GM12878 (cell line): ENCODE results near the gene SERPINA9. TPM values are rescaled to one million over a fixed set of nuclear protein-coding genes. Genes with fewer than 3 reads are reported as not detected.

ENCODE experiments used
- BHLHE40 ChIP-seq, 2 experiments: fragments of 450-650 bp in 1 of 2; IDR thresholded peaks; 2 replicates each; pipeline ENCODE4 v1.6.1; 2011 to 2017; ENCODE audit warnings: low read depth in 2 of 2, borderline replicate concordance in 1 of 2, improper control_type of control experiment in 1 of 2, low read length in 1 of 2, mild to moderate bottlenecking in 1 of 2
- CBX3 ChIP-seq: fragments of 200-600 bp; sonication (generic); IDR thresholded peaks from 2 replicates; pipeline ENCODE4 v1.6.1; 2016; ENCODE audit warnings: low read depth, borderline replicate concordance
- E2F8 ChIP-seq: fragments of 450-650 bp; IDR thresholded peaks from 2 replicates; pipeline ENCODE4 v1.6.1; 2018; ENCODE audit warnings: mild to moderate bottlenecking, low read depth, moderate library complexity; ENCODE audit not compliant: partially characterized antibody
- IKZF1 ChIP-seq: fragments of 450-650 bp; conservative IDR thresholded peaks from 2 replicates; pipeline ENCODE4 v1.6.1; 2017; ENCODE audit warnings: antibody characterized with exemption, mild to moderate bottlenecking
- JUND ChIP-seq: IDR thresholded peaks from 2 replicates; pipeline ENCODE4 v1.6.1; 2012; ENCODE audit warnings: low read depth, mild to moderate bottlenecking, low read length, improper control_type of control experiment, moderate library complexity
- LARP7 ChIP-seq: fragments of 450-650 bp; IDR thresholded peaks from 2 replicates; pipeline ENCODE4 v1.6.1; 2017; ENCODE audit warnings: mild to moderate bottlenecking
- NFYB ChIP-seq: IDR thresholded peaks from 2 replicates; pipeline ENCODE4 v1.6.1; 2011; ENCODE audit warnings: low read depth, mild to moderate bottlenecking, low read length, improper control_type of control experiment, moderate library complexity; ENCODE audit not compliant: insufficient read depth
- NKRF ChIP-seq: fragments of 450-650 bp; conservative IDR thresholded peaks from 2 replicates; pipeline ENCODE4 v1.6.1; 2017; ENCODE audit warnings: mild to moderate bottlenecking, moderate library complexity
- RAD21 ChIP-seq: IDR thresholded peaks from 2 replicates; pipeline ENCODE4 v1.6.1; 2011; ENCODE audit warnings: mild to moderate bottlenecking, low read depth, low read length, moderate library complexity; ENCODE audit not compliant: insufficient read depth
- SIN3A ChIP-seq: IDR thresholded peaks from 2 replicates; pipeline ENCODE4 v1.6.1; 2012; ENCODE audit warnings: low read depth, low read length, improper control_type of control experiment
- TCF3 ChIP-seq: IDR thresholded peaks from 2 replicates; pipeline ENCODE4 v1.6.1; 2012; ENCODE audit warnings: low read depth, mild to moderate bottlenecking, low read length, borderline replicate concordance; ENCODE audit not compliant: insufficient read depth
- polyA plus RNA-seq, 11 experiments: library from polyadenylated mRNA; depleted of rRNA in 4 of 11; unstranded in 6 of 11; stranded (reverse) in 5 of 11; fragments of >200 nt; fragmentation: Nextera tagmentation in 4 of 11; fragmentation: Illumina TruSeq in 1 of 11; extraction: Ambion mirVana in 4 of 11; extraction: Trizol in 1 of 11; gene quantifications; 1 replicate in 1 of 11; 2 replicates in 10 of 11; pipeline versions ENCODE4 v1.2.1 to v1.2.3, GENCODE V29; 2011 to 2016; ENCODE audit warnings: inconsistent platforms in 2 of 11, missing spikeins in 2 of 11, low read depth in 1 of 11
- total RNA-seq, 4 experiments: library from RNA; depleted of rRNA in 3 of 4; stranded (reverse); fragments of >200 nt in 3 of 4; fragmentation: Illumina TruSeq in 1 of 4; extraction: Trizol in 1 of 4; gene quantifications; 2 replicates each; pipeline versions ENCODE4 v1.2.1 to v1.2.3, GENCODE V29; 2013 to 2021
- TF ChIP-seq, protein P1 (sequence below): IDR thresholded peaks from 2 replicates; pipeline ENCODE4 v1.6.1; 2011; ENCODE audit warnings: low read depth, mild to moderate bottlenecking, low read length, moderate library complexity, borderline replicate concordance; ENCODE audit errors: extremely low read depth

Gene SERPINA9
- total and polyA plus RNA-seq, 10 of the 15 experiments (the other 5 are each of a cell fraction or from before 2014, with no cell fraction given), result 0.05 TPM; not detected in 9

DNA sequence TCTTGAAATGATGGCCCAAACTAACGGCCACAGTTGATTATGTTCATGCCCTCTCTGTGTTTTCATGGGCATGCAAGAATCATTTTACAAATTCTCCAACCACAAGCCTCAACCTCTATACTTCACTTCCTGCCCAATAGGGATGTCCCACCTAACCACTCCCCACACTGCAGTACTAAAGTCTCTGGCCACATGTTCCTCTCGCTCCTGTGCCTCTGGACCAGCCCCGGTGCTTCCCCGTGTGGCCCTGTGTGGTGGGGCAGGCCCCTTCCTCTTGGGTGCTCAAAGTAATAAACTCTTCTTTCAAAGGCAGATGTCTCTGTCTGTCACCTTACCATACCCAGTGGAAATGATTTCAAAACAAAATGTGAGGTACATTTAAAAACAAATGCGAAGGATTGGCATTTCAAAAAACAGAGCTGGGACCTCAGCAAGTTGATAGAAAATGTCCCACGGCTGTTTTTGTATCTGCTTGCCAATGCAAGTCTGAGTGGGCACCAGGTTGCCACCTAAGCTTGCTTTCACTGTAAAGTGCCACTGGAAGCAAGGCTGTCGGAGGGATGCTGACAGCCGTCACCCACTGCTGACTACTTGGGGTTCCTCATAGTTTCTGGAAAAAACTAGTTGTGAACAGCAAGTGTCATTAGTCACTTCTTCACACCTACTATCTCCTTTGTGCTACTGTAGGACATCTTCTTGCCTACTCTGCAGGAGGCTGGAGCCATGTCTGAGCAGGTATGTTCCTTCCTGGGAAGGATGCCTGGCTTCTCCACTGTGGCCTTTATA is 15.2 kb downstream of the SERPINA9 start (continued):
- TF ChIP-seq NKRF (no peak), CBX3 (no peak), SIN3A (no peak), JUND (no peak), LARP7 (no peak), TCF3 (no peak), BHLHE40 (IDR thresholded peaks at IDR 0.05; ENCODE audit: borderline replicate concordance in 1 of 2, low read depth in 2 of 2, low read length in 1 of 2) (no peak), NFYB (no peak), RAD21 (no peak), IKZF1 (no peak), E2F8 (no peak)
- TF ChIP-seq, protein P1, sequence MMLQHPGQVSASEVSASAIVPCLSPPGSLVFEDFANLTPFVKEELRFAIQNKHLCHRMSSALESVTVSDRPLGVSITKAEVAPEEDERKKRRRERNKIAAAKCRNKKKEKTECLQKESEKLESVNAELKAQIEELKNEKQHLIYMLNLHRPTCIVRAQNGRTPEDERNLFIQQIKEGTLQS, result no peak
